Endodermal cell (in vitro differentiated cells): ENCODE results near the gene ELK4. TPM values are rescaled to one million over a fixed set of nuclear protein-coding genes. Genes with fewer than 3 reads are reported as not detected.
A peak's percentile ranks its signal among the peaks of the same experiment; 100 is the strongest.

Experiments used
- DNase-seq: peaks from one replicate; pipeline ENCODE4 v3.0.0-alpha.2; 2017
- H3K27ac ChIP-seq: 2 replicates; pipeline ENCODE4 v1.5.1; 2013; ENCODE audit warnings: mild to moderate bottlenecking, low read depth, low read length, moderate library complexity
- H3K27me3 ChIP-seq: 2 replicates; pipeline ENCODE4 v1.6.1; 2013; ENCODE audit warnings: mild to moderate bottlenecking, low read length, moderate library complexity; ENCODE audit not compliant: insufficient read depth, control insufficient read depth, poor library complexity, severe bottlenecking
- H3K36me3 ChIP-seq: 2 replicates; pipeline ENCODE4 v1.7.0; 2013; ENCODE audit warnings: mild to moderate bottlenecking, low read length, moderate library complexity; ENCODE audit not compliant: control insufficient read depth, insufficient read depth
- H3K4me1 ChIP-seq: one replicate; pipeline ENCODE4 v1.7.0; 2013; ENCODE audit warnings: low read length; ENCODE audit not compliant: control insufficient read depth, insufficient read depth
- H3K4me3 ChIP-seq: 2 replicates; pipeline ENCODE4 v1.5.1; 2013; ENCODE audit warnings: mild to moderate bottlenecking, low read length, moderate library complexity
- H3K9ac ChIP-seq: 2 replicates; pipeline ENCODE4 v1.6.1; 2013; ENCODE audit warnings: mild to moderate bottlenecking, low read length, moderate library complexity; ENCODE audit not compliant: poor library complexity, severe bottlenecking; ENCODE audit errors: extremely low read depth
- H3K9me3 ChIP-seq: 2 replicates; pipeline ENCODE4 v1.6.1; 2013; ENCODE audit warnings: mild to moderate bottlenecking, low read length, moderate library complexity; ENCODE audit not compliant: control insufficient read depth
- H3K27ac Mint-ChIP-seq: 2 replicates; pipeline ENCODE4 v1.8.0; 2020; ENCODE audit warnings: mixed read lengths
- H3K27me3 Mint-ChIP-seq: 2 replicates; pipeline ENCODE4 v1.8.0; 2021; ENCODE audit warnings: mild to moderate bottlenecking, mixed read lengths; ENCODE audit not compliant: insufficient read depth
- H3K36me3 Mint-ChIP-seq: 2 replicates; pipeline ENCODE4 v1.8.0; 2020; ENCODE audit warnings: low read depth, mixed read lengths
- H3K4me1 Mint-ChIP-seq: 2 replicates; pipeline ENCODE4 v1.8.0; 2020; ENCODE audit warnings: mixed read lengths
- H3K4me3 Mint-ChIP-seq: 2 replicates; pipeline ENCODE4 v1.8.0; 2020; ENCODE audit warnings: mild to moderate bottlenecking, moderate library complexity, mixed read lengths
- H3K9me3 Mint-ChIP-seq: 2 replicates; pipeline ENCODE4 v1.8.0; 2020; ENCODE audit warnings: mild to moderate bottlenecking, mixed read lengths
- WGBS, 2 experiments: methylation state at CpG; one replicate each; pipeline versions ENCODE4 v1.1.5 to v1.1.7; 2013; ENCODE audit warnings: missing lambda C conversion rate in 2 of 2, mixed read lengths in 1 of 2; ENCODE audit not compliant: insufficient coverage in 1 of 2, insufficient read length in 1 of 2; 5-methylcytosine and 5-hydroxymethylcytosine counted together
- total RNA-seq, 2 donors: library from RNA; stranded (reverse); fragmentation: NEBNext Ultra II Directional in 1 of 2; extraction: Animal tissue kit (Norgen Biotek cat#: 25700) in 1 of 2; gene quantifications; 2 replicates in 1 of 2; 3 replicates in 1 of 2; pipeline ENCODE4 v1.2.1, GENCODE V29; 2021
- TF ChIP-seq, protein P1 (sequence below): fragments of 200-600 bp; sonication (generic); conservative IDR thresholded peaks from 2 replicates; pipeline ENCODE4 v1.5.0; 2021; ENCODE audit warnings: antibody characterized with exemption, mild to moderate bottlenecking

ELK4 gene
- total RNA-seq, 2 donors from 2014 or later, result 29.6 to 41.6 TPM

DNA sequence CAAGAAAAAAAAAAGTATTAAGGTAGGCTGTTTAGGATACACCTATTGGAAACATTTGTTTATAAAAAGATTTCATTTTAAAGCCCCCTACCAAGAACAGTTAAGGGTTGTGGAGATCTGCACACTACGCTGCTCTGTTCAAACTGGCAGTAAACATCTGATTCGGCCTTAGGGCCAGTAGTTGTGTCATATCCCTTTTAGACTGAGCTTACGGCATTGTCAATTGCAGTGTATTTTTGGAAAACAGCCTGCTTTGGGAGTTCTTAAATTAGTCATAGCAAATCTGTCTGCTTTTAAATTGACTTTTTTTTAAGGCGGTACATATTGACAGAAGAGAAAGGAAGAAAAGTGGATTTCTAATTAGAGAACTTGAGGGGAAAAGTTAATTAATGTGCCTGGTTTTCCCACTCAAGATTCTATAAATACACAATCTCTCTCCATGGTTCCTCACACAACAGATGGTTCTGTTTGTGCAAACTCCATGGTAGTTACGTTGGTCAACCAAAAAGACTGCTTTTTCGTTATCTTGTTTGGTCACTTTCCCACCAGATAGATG lies 1.7 kb upstream of the ELK4 start:
- no peaks in the 10 kb centered on the region for H3K27me3 ChIP-seq
- Mint-ChIP-seq H3K9me3 (no peaks in the 10 kb centered on the region), H3K36me3 (no peaks in the 10 kb centered on the region), H3K4me3 (no peak overlapping the region), H3K27ac (no peak overlapping the region), H3K27me3 (no peaks in the 10 kb centered on the region), H3K4me1 (peaks cover 14% of the 10 kb centered on the region)
- H3K4me1 ChIP-seq, result no peaks in the 10 kb centered on the region
- no peak for DNase-seq
- H3K9ac ChIP-seq, result no peak overlapping the region
- no peaks in the 10 kb centered on the region for H3K9me3 ChIP-seq
- no peak overlapping the region for H3K27ac ChIP-seq
- H3K4me3 ChIP-seq, result no peak overlapping the region
- no peaks in the 10 kb centered on the region for H3K36me3 ChIP-seq
- 96% methylated on average over 5 to 6 of the region's 6 CpGs for WGBS, 2 experiments
- TF ChIP-seq, protein P1, sequence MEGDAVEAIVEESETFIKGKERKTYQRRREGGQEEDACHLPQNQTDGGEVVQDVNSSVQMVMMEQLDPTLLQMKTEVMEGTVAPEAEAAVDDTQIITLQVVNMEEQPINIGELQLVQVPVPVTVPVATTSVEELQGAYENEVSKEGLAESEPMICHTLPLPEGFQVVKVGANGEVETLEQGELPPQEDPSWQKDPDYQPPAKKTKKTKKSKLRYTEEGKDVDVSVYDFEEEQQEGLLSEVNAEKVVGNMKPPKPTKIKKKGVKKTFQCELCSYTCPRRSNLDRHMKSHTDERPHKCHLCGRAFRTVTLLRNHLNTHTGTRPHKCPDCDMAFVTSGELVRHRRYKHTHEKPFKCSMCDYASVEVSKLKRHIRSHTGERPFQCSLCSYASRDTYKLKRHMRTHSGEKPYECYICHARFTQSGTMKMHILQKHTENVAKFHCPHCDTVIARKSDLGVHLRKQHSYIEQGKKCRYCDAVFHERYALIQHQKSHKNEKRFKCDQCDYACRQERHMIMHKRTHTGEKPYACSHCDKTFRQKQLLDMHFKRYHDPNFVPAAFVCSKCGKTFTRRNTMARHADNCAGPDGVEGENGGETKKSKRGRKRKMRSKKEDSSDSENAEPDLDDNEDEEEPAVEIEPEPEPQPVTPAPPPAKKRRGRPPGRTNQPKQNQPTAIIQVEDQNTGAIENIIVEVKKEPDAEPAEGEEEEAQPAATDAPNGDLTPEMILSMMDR, result no peak

GRCh38 chr1:205632669-205633169 lies 908 bp upstream of the ELK4 start:
- H3K4me1 Mint-ChIP-seq, result peaks cover 18% of the 10 kb centered on the region
- Histone ChIP-seq H3K27me3 (no peaks in the 10 kb centered on the region), H3K4me1 (no peaks in the 10 kb centered on the region), H3K27ac (peak overlapping the region; percentile 90), H3K36me3 (peaks cover 4% of the 10 kb centered on the region), H3K9ac (peak overlapping the region; percentile 76), H3K9me3 (no peaks in the 10 kb centered on the region), H3K4me3 (peak overlapping the region; percentile 85)
- peaks cover under 1% of the 10 kb centered on the region for H3K36me3 Mint-ChIP-seq
- DNase-seq, result no peak
- TF ChIP-seq, protein P1, result no peak
- no peaks in the 10 kb centered on the region for H3K27me3 Mint-ChIP-seq
- H3K27ac Mint-ChIP-seq, result peak overlapping the region; percentile 93
- peak overlapping the region; percentile 85 for H3K4me3 Mint-ChIP-seq
- no peaks in the 10 kb centered on the region for H3K9me3 Mint-ChIP-seq
- WGBS, 2 experiments, result 87 to 91% methylated on average over 2 to 3 of the region's 3 CpGs

DNA sequence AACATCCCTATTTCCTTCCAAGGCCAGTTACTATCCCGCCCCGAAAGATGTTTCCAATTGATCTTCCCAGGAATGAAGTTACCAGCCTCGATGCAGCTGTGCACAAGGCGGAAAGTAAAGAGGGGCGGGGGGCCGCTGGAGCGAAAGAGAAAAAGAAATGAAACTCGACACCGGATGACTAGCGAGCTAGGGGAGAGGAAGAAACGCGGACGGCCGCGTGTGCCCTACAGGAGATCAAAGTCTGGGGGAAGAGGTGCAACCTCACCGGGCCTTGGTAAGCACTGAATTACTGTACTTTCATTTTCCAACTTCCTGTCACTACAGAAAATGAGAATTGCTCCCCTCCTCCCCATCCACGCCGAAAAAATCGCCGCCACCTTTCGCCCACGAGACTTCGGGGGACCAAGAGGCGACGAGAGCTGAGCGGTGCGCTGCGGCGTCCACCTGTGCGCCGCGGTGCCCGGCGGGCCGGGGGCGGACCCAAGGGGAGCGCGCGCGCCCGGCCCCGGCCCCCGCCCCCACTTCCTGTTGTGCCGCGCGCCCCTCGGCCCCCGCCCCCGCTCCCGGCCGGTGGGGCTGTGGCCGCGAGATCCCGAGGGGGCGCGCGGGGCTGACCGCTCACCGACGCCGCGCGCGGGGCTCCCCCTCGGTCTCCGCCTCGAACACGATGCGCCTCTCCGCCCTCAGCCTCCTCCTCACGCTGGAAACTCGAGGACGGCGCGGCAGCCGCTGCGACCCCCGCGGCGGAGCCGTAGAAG lies 622 bp downstream of the ELK4 start:
- H3K27me3 Mint-ChIP-seq, result no peaks in the 10 kb centered on the region
- H3K36me3 ChIP-seq, result peaks cover 7% of the 10 kb centered on the region
- H3K9ac ChIP-seq, result peak overlapping the region; percentile 87
- peak overlapping the region; percentile 90 for H3K27ac ChIP-seq
- no peaks in the 10 kb centered on the region for H3K27me3 ChIP-seq
- H3K4me3 ChIP-seq, result peak overlapping the region; percentile 94
- H3K4me1 ChIP-seq, result no peaks in the 10 kb centered on the region
- H3K9me3 ChIP-seq, result no peaks in the 10 kb centered on the region
- DNase-seq, result peak; percentile 87
- 0% methylated on average over 13 to 81 of the region's 81 CpGs for WGBS, 2 experiments
- TF ChIP-seq, protein P1, result no peak
- H3K4me1 Mint-ChIP-seq, result peaks cover 18% of the 10 kb centered on the region
- no peaks in the 10 kb centered on the region for H3K9me3 Mint-ChIP-seq
- peak overlapping the region; percentile 98 for H3K27ac Mint-ChIP-seq
- H3K36me3 Mint-ChIP-seq, result peaks cover 6% of the 10 kb centered on the region
- H3K4me3 Mint-ChIP-seq, result peak overlapping the region; percentile 85
